ENCODE measurements around the gene ABCC8. TPM values are rescaled to one million over a fixed set of nuclear protein-coding genes. Genes with fewer than 3 reads are reported as not detected.

Gene ABCC8
- total RNA-seq, 2 experiments from 2014 or later: 0.54 TPM; not detected in 1

GRCh38 chr11:17498475-17498874 lies 21.8 kb upstream of the ABCC8 start:
- CTCF ChIA-PET: interaction anchor here (0.8 to 2.2 kb wide), 2 partner anchors 78 to 114 kb away, joined by 3 to 9 read pairs; no protein-coding TSS in a partner anchor
- H3K9me3 Mint-ChIP-seq (ENCODE audit: low read depth): no peaks in the 10 kb centered on the region
- H3K36me3 Mint-ChIP-seq: no peaks in the 10 kb centered on the region
- no peaks in the 10 kb centered on the region for H3K4me1 Mint-ChIP-seq
- no peak for ATAC-seq
- no peak for DNase-seq
- peaks cover 7% of the 10 kb centered on the region for H3K27me3 Mint-ChIP-seq
- no peak overlapping the region for H3K4me3 Mint-ChIP-seq
- no peak overlapping the region for H3K27ac Mint-ChIP-seq

GRCh38 chr11:17498058-17498457 lies 21.4 kb upstream of the ABCC8 start:
- CTCF ChIA-PET: interaction anchor here (2.2 kb wide), 1 partner anchor 114 kb away, joined by 9 read pairs; no protein-coding TSS in a partner anchor
- Mint-ChIP-seq H3K4me1 (no peaks in the 10 kb centered on the region), H3K4me3 (no peak overlapping the region), H3K36me3 (no peaks in the 10 kb centered on the region), H3K27ac (no peak overlapping the region), H3K9me3 (ENCODE audit: low read depth) (no peaks in the 10 kb centered on the region), H3K27me3 (peaks cover 7% of the 10 kb centered on the region)
- ATAC-seq (no peak), DNase-seq (no peak)

- CTCF ChIA-PET: no interaction called here
- no peak for DNase-seq
- H3K36me3 Mint-ChIP-seq: no peaks in the 10 kb centered on the region
- no peak for ATAC-seq
- no peaks in the 10 kb centered on the region for H3K9me3 Mint-ChIP-seq (ENCODE audit: low read depth)
- no peak overlapping the region for H3K4me3 Mint-ChIP-seq
- no peak overlapping the region for H3K27ac Mint-ChIP-seq
- peaks cover 7% of the 10 kb centered on the region for H3K27me3 Mint-ChIP-seq
- H3K4me1 Mint-ChIP-seq: no peaks in the 10 kb centered on the region
Measured at GRCh38 chr11:17496406-17496805, 19.8 kb upstream of the ABCC8 start.

- DNase-seq: no peak
- H3K36me3 Mint-ChIP-seq: no peaks in the 10 kb centered on the region
- H3K9me3 Mint-ChIP-seq (ENCODE audit: low read depth): no peaks in the 10 kb centered on the region
- H3K27me3 Mint-ChIP-seq: peaks cover 10% of the 10 kb centered on the region
- no peak overlapping the region for H3K4me3 Mint-ChIP-seq
- ATAC-seq: no peak
- no peak overlapping the region for H3K27ac Mint-ChIP-seq
- H3K4me1 Mint-ChIP-seq: no peaks in the 10 kb centered on the region
- CTCF ChIA-PET: interaction anchor here (3.3 kb wide), 1 partner anchor 10 kb away, joined by 14 read pairs; no protein-coding TSS in a partner anchor
Measured at GRCh38 chr11:17494019-17494418, 17.4 kb upstream of the ABCC8 start.

GRCh38 chr11:17490938-17491337 lies 14.3 kb upstream of the ABCC8 start:
- no peaks in the 10 kb centered on the region for H3K9me3 Mint-ChIP-seq (ENCODE audit: low read depth)
- DNase-seq: no peak
- peaks cover 15% of the 10 kb centered on the region for H3K27me3 Mint-ChIP-seq
- no peak overlapping the region for H3K4me3 Mint-ChIP-seq
- H3K36me3 Mint-ChIP-seq: no peaks in the 10 kb centered on the region
- H3K4me1 Mint-ChIP-seq: no peaks in the 10 kb centered on the region
- ATAC-seq: no peak
- CTCF ChIA-PET: no interaction called here
- no peak overlapping the region for H3K27ac Mint-ChIP-seq

- ATAC-seq (no peak), DNase-seq (no peak)
- no peaks in the 10 kb centered on the region for H3K36me3 Mint-ChIP-seq
- no peak overlapping the region for H3K27ac Mint-ChIP-seq
- no peak overlapping the region for H3K4me3 Mint-ChIP-seq
- peaks cover 14% of the 10 kb centered on the region for H3K27me3 Mint-ChIP-seq
- no peaks in the 10 kb centered on the region for H3K4me1 Mint-ChIP-seq
- CTCF ChIA-PET: no interaction called here
- H3K9me3 Mint-ChIP-seq (ENCODE audit: low read depth): no peaks in the 10 kb centered on the region
Measured at GRCh38 chr11:17490232-17490631, 13.6 kb upstream of the ABCC8 start.

GRCh38 chr11:17489751-17490150 lies 13.1 kb upstream of the ABCC8 start:
- H3K4me3 Mint-ChIP-seq: no peak overlapping the region
- no peak overlapping the region for H3K27ac Mint-ChIP-seq
- H3K36me3 Mint-ChIP-seq: no peaks in the 10 kb centered on the region
- peaks cover 14% of the 10 kb centered on the region for H3K27me3 Mint-ChIP-seq
- no peaks in the 10 kb centered on the region for H3K9me3 Mint-ChIP-seq (ENCODE audit: low read depth)
- CTCF ChIA-PET: no interaction called here
- DNase-seq (no peak), ATAC-seq (no peak)
- H3K4me1 Mint-ChIP-seq: no peaks in the 10 kb centered on the region

- ATAC-seq (no peak), DNase-seq (no peak)
- H3K4me1 Mint-ChIP-seq: no peaks in the 10 kb centered on the region
- H3K9me3 Mint-ChIP-seq (ENCODE audit: low read depth): peaks cover 2% of the 10 kb centered on the region
- H3K27ac Mint-ChIP-seq: no peak overlapping the region
- no peak overlapping the region for H3K4me3 Mint-ChIP-seq
- CTCF ChIA-PET: no interaction called here
- H3K27me3 Mint-ChIP-seq: peaks cover 16% of the 10 kb centered on the region
- no peaks in the 10 kb centered on the region for H3K36me3 Mint-ChIP-seq
Measured at GRCh38 chr11:17488563-17488962, 11.9 kb upstream of the ABCC8 start.

- CTCF ChIA-PET: interaction anchor here (1.4 kb wide), 1 partner anchor 257 kb away, joined by 3 read pairs; no protein-coding TSS in a partner anchor
- H3K27me3 Mint-ChIP-seq: peaks cover 16% of the 10 kb centered on the region
- H3K4me3 Mint-ChIP-seq: no peak overlapping the region
- no peak for DNase-seq
- H3K9me3 Mint-ChIP-seq (ENCODE audit: low read depth): peaks cover 4% of the 10 kb centered on the region
- no peak for ATAC-seq
- no peaks in the 10 kb centered on the region for H3K4me1 Mint-ChIP-seq
- no peak overlapping the region for H3K27ac Mint-ChIP-seq
- H3K36me3 Mint-ChIP-seq: no peaks in the 10 kb centered on the region
Measured at GRCh38 chr11:17486646-17487045, 10.0 kb upstream of the ABCC8 start.

- DNase-seq: no peak
- no peak overlapping the region for H3K27ac Mint-ChIP-seq
- H3K9me3 Mint-ChIP-seq (ENCODE audit: low read depth): peaks cover 4% of the 10 kb centered on the region
- H3K27me3 Mint-ChIP-seq: peaks cover 32% of the 10 kb centered on the region
- CTCF ChIA-PET: no interaction called here
- ATAC-seq: no peak
- no peaks in the 10 kb centered on the region for H3K36me3 Mint-ChIP-seq
- no peak overlapping the region for H3K4me3 Mint-ChIP-seq
- H3K4me1 Mint-ChIP-seq: no peaks in the 10 kb centered on the region
Measured at GRCh38 chr11:17483505-17483904, 6.9 kb upstream of the ABCC8 start.

GRCh38 chr11:17481905-17482304 lies 5.3 kb upstream of the ABCC8 start:
- peaks cover 4% of the 10 kb centered on the region for H3K9me3 Mint-ChIP-seq (ENCODE audit: low read depth)
- H3K4me3 Mint-ChIP-seq: no peak overlapping the region
- CTCF ChIA-PET: no interaction called here
- peaks cover 41% of the 10 kb centered on the region for H3K27me3 Mint-ChIP-seq
- ATAC-seq (no peak), DNase-seq (no peak)
- H3K36me3 Mint-ChIP-seq: no peaks in the 10 kb centered on the region
- no peak overlapping the region for H3K27ac Mint-ChIP-seq
- H3K4me1 Mint-ChIP-seq: no peaks in the 10 kb centered on the region

- CTCF ChIA-PET: no interaction called here
- no peak for ATAC-seq
- no peak overlapping the region for H3K4me3 Mint-ChIP-seq
- H3K4me1 Mint-ChIP-seq: no peaks in the 10 kb centered on the region
- no peak for DNase-seq
- H3K27me3 Mint-ChIP-seq: peaks cover 61% of the 10 kb centered on the region
- H3K36me3 Mint-ChIP-seq: no peaks in the 10 kb centered on the region
- H3K9me3 Mint-ChIP-seq (ENCODE audit: low read depth): peaks cover 4% of the 10 kb centered on the region
- H3K27ac Mint-ChIP-seq: no peak overlapping the region
Measured at GRCh38 chr11:17479284-17480214, 2.9 kb upstream of the ABCC8 start.

- no peak overlapping the region for H3K4me3 Mint-ChIP-seq
- no peak overlapping the region for H3K27ac Mint-ChIP-seq
- CTCF ChIA-PET: no interaction called here
- no peak for DNase-seq
- H3K9me3 Mint-ChIP-seq (ENCODE audit: low read depth): no peaks in the 10 kb centered on the region
- H3K4me1 Mint-ChIP-seq: no peaks in the 10 kb centered on the region
- no peak for ATAC-seq
- no peaks in the 10 kb centered on the region for H3K36me3 Mint-ChIP-seq
- H3K27me3 Mint-ChIP-seq: peaks cover 72% of the 10 kb centered on the region
Measured at GRCh38 chr11:17478070-17478469, 1.4 kb upstream of the ABCC8 start.

- peaks cover 79% of the 10 kb centered on the region for H3K27me3 Mint-ChIP-seq
- no peak overlapping the region for H3K27ac Mint-ChIP-seq
- no peaks in the 10 kb centered on the region for H3K4me1 Mint-ChIP-seq
- H3K9me3 Mint-ChIP-seq (ENCODE audit: low read depth): no peaks in the 10 kb centered on the region
- H3K36me3 Mint-ChIP-seq: no peaks in the 10 kb centered on the region
- ATAC-seq: no peak
- DNase-seq: no peak
- CTCF ChIA-PET: no interaction called here
- H3K4me3 Mint-ChIP-seq: no peak overlapping the region
Measured at GRCh38 chr11:17477361-17477760, 716 bp upstream of the ABCC8 start.

All from activated CD8-positive, alpha-beta memory T cell treated with anti-CD3 and anti-CD28 coated beads, Interleukin-2, amount 10 ng/mL, durations not matched to agents 7 days and 5 days (primary cell).